Fibroblast of the aortic adventitia (primary cell): ENCODE measurements around the gene WWC2. TPM values are rescaled to one million over a fixed set of nuclear protein-coding genes. Genes with fewer than 3 reads are reported as not detected.
A peak's percentile ranks its signal among the peaks of the same experiment; 100 is the strongest.

Experiments
- DNase-seq: peaks from one replicate; pipeline ENCODE4 v3.0.0-alpha.2; 2010; ENCODE audit warnings: low read depth
- H3K4me3 ChIP-seq: 2 replicates; pipeline ENCODE4 v1.5.1; 2011; ENCODE audit warnings: low read depth, mild to moderate bottlenecking, control low read depth, low read length, moderate library complexity
- CTCF ChIP-seq: IDR thresholded peaks from 2 replicates; pipeline ENCODE4 v1.5.1; 2011; ENCODE audit warnings: mild to moderate bottlenecking, low read length, control low read depth, inconsistent platforms; ENCODE audit not compliant: insufficient read depth
- total RNA-seq: library from RNA; depleted of rRNA; stranded (reverse); fragments of >200 nt; gene quantifications from 2 replicates; pipeline ENCODE4 v1.2.3, GENCODE V29; 2012; ENCODE audit warnings: low replicate concordance

Gene WWC2
- total RNA-seq, 1 donor = 21.5 TPM

- no peak overlapping the region for H3K4me3 ChIP-seq
- no peak for TF ChIP-seq CTCF
- no peak for DNase-seq
Measured at GRCh38 chr4:183295711-183296110, 196.7 kb downstream of the WWC2 start.

- no peak for DNase-seq
- H3K4me3 ChIP-seq = no peak overlapping the region
- no peak for TF ChIP-seq CTCF
Measured at GRCh38 chr4:183297675-183298074, 198.6 kb downstream of the WWC2 start.

- no peak for TF ChIP-seq CTCF
- no peak overlapping the region for H3K4me3 ChIP-seq
- no peak for DNase-seq
Measured at GRCh38 chr4:183299464-183299863, 200.4 kb downstream of the WWC2 start.

- no peak for TF ChIP-seq CTCF
- DNase-seq = peak; percentile 55
- H3K4me3 ChIP-seq = no peak overlapping the region
Measured at GRCh38 chr4:183300070-183300469, 201.0 kb downstream of the WWC2 start.

GRCh38 chr4:183300655-183301054 is 201.6 kb downstream of the WWC2 start:
- TF ChIP-seq CTCF = no peak
- no peak overlapping the region for H3K4me3 ChIP-seq
- no peak for DNase-seq

- DNase-seq = no peak
- TF ChIP-seq CTCF = no peak
Measured at GRCh38 chr4:183303301-183303700, 204.2 kb downstream of the WWC2 start.

GRCh38 chr4:183304067-183304466 is 205.0 kb downstream of the WWC2 start:
- no peak overlapping the region for H3K4me3 ChIP-seq
- no peak for TF ChIP-seq CTCF

More at GRCh38 chr4:183303301-183303700, 204.2 kb downstream of the WWC2 start:
- H3K4me3 ChIP-seq = no peak overlapping the region

More at GRCh38 chr4:183304067-183304466, 205.0 kb downstream of the WWC2 start:
- DNase-seq = no peak
